ENCODE results near the gene KCNB1. TPM values are rescaled to one million over a fixed set of nuclear protein-coding genes. Genes with fewer than 3 reads are reported as not detected.

KCNB1 gene
- total and polyA plus RNA-seq, 4 donors = under 0.01 to 3.4 (median 1.4) TPM

DNA sequence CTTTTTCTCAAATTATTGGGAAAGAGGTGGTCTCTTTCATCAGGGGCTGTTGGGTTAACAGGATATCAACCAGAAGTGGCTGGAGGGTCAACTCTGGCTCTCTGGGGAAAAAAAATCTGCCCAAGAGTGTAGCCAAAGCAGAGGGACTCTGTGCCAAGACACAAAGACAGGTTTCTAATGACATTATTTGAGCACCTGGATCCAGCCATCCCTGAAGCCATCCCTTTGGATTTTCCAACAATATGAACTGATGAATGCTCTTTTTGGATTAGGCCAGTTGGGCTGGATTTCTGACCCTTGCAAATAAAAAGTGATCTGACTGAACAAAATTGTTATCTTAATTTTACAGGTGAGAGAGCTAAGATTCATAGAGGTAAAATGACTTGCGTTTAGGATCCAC, 88.7 kb downstream of the KCNB1 start:
- H3K9me3 ChIP-seq (ENCODE audit: control insufficient read depth in 4 of 4, low read length in 3 of 4) = no peaks in the 10 kb centered on the region
- no peaks in the 10 kb centered on the region for H3K36me3 ChIP-seq (ENCODE audit: control insufficient read depth in 4 of 4, insufficient read depth in 3 of 4, low read depth in 1 of 4, low read length in 3 of 4)
- H3K4me3 ChIP-seq (ENCODE audit: low read depth in 1 of 3, low read length in 3 of 3) = no peak overlapping the region
- no peaks in the 10 kb centered on the region for H3K4me1 ChIP-seq (ENCODE audit: control insufficient read depth in 4 of 4, insufficient read depth in 4 of 4, low read length in 3 of 4)
- H3K27ac ChIP-seq (ENCODE audit: low read depth in 1 of 2, low read length in 2 of 2) = no peak overlapping the region
- no peaks in the 10 kb centered on the region for H3K27me3 ChIP-seq (ENCODE audit: control insufficient read depth in 4 of 4, insufficient read depth in 4 of 4, low read length in 3 of 4)
- no peak for DNase-seq (ENCODE audit: low spot score)
- TF ChIP-seq FOXA1 (IDR thresholded peaks at IDR 0.05) = no peak
- no peak for TF ChIP-seq GABPA (IDR thresholded peaks at IDR 0.05 in 1 of 2, conservative IDR thresholded peaks at IDR 0.05 in 1 of 2)
- TF ChIP-seq YY1 (IDR thresholded peaks at IDR 0.05) = no peak
- no peak for TF ChIP-seq SP1 (IDR thresholded peaks at IDR 0.05)
- TF ChIP-seq FOXA2 (IDR thresholded peaks at IDR 0.05) = no peak
- TF ChIP-seq RXRA (IDR thresholded peaks at IDR 0.05) = no peak
- no peak for TF ChIP-seq EGR1 (IDR thresholded peaks at IDR 0.05; ENCODE audit: low read depth in 2 of 2)
- no peak for TF ChIP-seq NR2F2 (IDR thresholded peaks at IDR 0.05)
- TF ChIP-seq, protein P1, sequence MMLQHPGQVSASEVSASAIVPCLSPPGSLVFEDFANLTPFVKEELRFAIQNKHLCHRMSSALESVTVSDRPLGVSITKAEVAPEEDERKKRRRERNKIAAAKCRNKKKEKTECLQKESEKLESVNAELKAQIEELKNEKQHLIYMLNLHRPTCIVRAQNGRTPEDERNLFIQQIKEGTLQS (IDR thresholded peaks at IDR 0.05) = no peak
- TF ChIP-seq, protein P2, sequence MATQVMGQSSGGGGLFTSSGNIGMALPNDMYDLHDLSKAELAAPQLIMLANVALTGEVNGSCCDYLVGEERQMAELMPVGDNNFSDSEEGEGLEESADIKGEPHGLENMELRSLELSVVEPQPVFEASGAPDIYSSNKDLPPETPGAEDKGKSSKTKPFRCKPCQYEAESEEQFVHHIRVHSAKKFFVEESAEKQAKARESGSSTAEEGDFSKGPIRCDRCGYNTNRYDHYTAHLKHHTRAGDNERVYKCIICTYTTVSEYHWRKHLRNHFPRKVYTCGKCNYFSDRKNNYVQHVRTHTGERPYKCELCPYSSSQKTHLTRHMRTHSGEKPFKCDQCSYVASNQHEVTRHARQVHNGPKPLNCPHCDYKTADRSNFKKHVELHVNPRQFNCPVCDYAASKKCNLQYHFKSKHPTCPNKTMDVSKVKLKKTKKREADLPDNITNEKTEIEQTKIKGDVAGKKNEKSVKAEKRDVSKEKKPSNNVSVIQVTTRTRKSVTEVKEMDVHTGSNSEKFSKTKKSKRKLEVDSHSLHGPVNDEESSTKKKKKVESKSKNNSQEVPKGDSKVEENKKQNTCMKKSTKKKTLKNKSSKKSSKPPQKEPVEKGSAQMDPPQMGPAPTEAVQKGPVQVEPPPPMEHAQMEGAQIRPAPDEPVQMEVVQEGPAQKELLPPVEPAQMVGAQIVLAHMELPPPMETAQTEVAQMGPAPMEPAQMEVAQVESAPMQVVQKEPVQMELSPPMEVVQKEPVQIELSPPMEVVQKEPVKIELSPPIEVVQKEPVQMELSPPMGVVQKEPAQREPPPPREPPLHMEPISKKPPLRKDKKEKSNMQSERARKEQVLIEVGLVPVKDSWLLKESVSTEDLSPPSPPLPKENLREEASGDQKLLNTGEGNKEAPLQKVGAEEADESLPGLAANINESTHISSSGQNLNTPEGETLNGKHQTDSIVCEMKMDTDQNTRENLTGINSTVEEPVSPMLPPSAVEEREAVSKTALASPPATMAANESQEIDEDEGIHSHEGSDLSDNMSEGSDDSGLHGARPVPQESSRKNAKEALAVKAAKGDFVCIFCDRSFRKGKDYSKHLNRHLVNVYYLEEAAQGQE (IDR thresholded peaks at IDR 0.05) = no peak
- TF ChIP-seq, protein P3, sequence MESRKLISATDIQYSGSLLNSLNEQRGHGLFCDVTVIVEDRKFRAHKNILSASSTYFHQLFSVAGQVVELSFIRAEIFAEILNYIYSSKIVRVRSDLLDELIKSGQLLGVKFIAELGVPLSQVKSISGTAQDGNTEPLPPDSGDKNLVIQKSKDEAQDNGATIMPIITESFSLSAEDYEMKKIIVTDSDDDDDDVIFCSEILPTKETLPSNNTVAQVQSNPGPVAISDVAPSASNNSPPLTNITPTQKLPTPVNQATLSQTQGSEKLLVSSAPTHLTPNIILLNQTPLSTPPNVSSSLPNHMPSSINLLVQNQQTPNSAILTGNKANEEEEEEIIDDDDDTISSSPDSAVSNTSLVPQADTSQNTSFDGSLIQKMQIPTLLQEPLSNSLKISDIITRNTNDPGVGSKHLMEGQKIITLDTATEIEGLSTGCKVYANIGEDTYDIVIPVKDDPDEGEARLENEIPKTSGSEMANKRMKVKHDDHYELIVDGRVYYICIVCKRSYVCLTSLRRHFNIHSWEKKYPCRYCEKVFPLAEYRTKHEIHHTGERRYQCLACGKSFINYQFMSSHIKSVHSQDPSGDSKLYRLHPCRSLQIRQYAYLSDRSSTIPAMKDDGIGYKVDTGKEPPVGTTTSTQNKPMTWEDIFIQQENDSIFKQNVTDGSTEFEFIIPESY (IDR thresholded peaks at IDR 0.05) = no peak
- no peak for TF ChIP-seq HNF4A (conservative IDR thresholded peaks at IDR 0.05)
- no peak for TF ChIP-seq RAD21 (IDR thresholded peaks at IDR 0.05)
- no peak for TF ChIP-seq JUND (IDR thresholded peaks at IDR 0.05)
- no peak for TF ChIP-seq HNF4G (IDR thresholded peaks at IDR 0.05)
- no peak for TF ChIP-seq TAF1 (conservative IDR thresholded peaks at IDR 0.05)
- TF ChIP-seq, protein P4, sequence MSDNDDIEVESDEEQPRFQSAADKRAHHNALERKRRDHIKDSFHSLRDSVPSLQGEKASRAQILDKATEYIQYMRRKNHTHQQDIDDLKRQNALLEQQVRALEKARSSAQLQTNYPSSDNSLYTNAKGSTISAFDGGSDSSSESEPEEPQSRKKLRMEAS (IDR thresholded peaks at IDR 0.05) = no peak
- WGBS = 83% methylated on average over 1 of the region's 1 CpG
- H3K9ac ChIP-seq (ENCODE audit: low read depth in 1 of 2, low read length in 2 of 2) = no peak overlapping the region

DNA sequence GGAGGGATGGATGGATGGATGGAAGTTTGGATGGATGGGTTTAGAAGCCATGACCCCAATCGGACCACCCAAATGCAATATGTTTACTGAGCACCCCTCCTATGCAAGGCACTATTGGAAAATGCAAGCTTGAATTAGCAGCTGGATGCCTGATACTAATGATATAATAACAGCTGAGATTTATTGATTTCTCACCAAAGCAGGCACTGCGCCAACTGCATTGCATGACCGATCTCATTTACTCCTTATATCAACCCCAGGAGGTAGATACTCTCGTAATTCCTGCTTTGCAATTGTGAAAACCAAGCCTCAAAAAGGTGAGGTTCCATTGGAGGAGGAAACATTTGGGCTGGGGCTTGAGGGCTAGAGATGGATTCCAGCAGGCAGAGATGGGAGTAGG, 89.7 kb downstream of the KCNB1 start:
- 62% methylated on average over 4 of the region's 4 CpGs for WGBS
- TF ChIP-seq GABPA (IDR thresholded peaks at IDR 0.05 in 1 of 2, conservative IDR thresholded peaks at IDR 0.05 in 1 of 2) (no peak), FOXA2 (IDR thresholded peaks at IDR 0.05) (no peak), FOXA1 (IDR thresholded peaks at IDR 0.05) (no peak), HNF4G (IDR thresholded peaks at IDR 0.05) (no peak), NR2F2 (IDR thresholded peaks at IDR 0.05) (no peak), YY1 (IDR thresholded peaks at IDR 0.05) (no peak), SP1 (IDR thresholded peaks at IDR 0.05) (no peak), RAD21 (IDR thresholded peaks at IDR 0.05) (no peak)
- TF ChIP-seq, protein P1 (IDR thresholded peaks at IDR 0.05) = no peak
- TF ChIP-seq, protein P3 (IDR thresholded peaks at IDR 0.05) = no peak
- TF ChIP-seq, protein P4 (IDR thresholded peaks at IDR 0.05) = no peak
- TF ChIP-seq, protein P5, sequence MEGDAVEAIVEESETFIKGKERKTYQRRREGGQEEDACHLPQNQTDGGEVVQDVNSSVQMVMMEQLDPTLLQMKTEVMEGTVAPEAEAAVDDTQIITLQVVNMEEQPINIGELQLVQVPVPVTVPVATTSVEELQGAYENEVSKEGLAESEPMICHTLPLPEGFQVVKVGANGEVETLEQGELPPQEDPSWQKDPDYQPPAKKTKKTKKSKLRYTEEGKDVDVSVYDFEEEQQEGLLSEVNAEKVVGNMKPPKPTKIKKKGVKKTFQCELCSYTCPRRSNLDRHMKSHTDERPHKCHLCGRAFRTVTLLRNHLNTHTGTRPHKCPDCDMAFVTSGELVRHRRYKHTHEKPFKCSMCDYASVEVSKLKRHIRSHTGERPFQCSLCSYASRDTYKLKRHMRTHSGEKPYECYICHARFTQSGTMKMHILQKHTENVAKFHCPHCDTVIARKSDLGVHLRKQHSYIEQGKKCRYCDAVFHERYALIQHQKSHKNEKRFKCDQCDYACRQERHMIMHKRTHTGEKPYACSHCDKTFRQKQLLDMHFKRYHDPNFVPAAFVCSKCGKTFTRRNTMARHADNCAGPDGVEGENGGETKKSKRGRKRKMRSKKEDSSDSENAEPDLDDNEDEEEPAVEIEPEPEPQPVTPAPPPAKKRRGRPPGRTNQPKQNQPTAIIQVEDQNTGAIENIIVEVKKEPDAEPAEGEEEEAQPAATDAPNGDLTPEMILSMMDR (IDR thresholded peaks at IDR 0.05; ENCODE audit: low read depth, low read length, missing input control) = no peak

More for the DNA sequence above, 89.7 kb downstream of the KCNB1 start:
- no peaks in the 10 kb centered on the region for H3K27me3 ChIP-seq (ENCODE audit: control insufficient read depth in 4 of 4, insufficient read depth in 4 of 4, low read length in 3 of 4)
- DNase-seq (ENCODE audit: low spot score) = no peak
- H3K9ac ChIP-seq (ENCODE audit: low read depth in 1 of 2, low read length in 2 of 2) = no peak overlapping the region
- H3K4me1 ChIP-seq (ENCODE audit: control insufficient read depth in 4 of 4, insufficient read depth in 4 of 4, low read length in 3 of 4) = no peaks in the 10 kb centered on the region
- H3K4me3 ChIP-seq (ENCODE audit: low read depth in 1 of 3, low read length in 3 of 3) = no peak overlapping the region
- no peaks in the 10 kb centered on the region for H3K36me3 ChIP-seq (ENCODE audit: control insufficient read depth in 4 of 4, insufficient read depth in 3 of 4, low read depth in 1 of 4, low read length in 3 of 4)
- H3K27ac ChIP-seq (ENCODE audit: low read depth in 1 of 2, low read length in 2 of 2) = no peak overlapping the region
- no peaks in the 10 kb centered on the region for H3K9me3 ChIP-seq (ENCODE audit: control insufficient read depth in 4 of 4, low read length in 3 of 4)
